BE2C (cell line): Measurements from ENCODE around the gene HIF1A.
A peak's percentile ranks its signal among the peaks of the same experiment; 100 is the strongest.

Source experiments
- DNase-seq: peaks from one replicate; pipeline ENCODE4 v3.0.0-alpha.2; 2020
- H3K27me3 ChIP-seq: fragments of 250-450 bp; sonication (Bioruptor Pico); 2 replicates; pipeline ENCODE4 v1.5.1; 2020; ENCODE audit warnings: mild to moderate bottlenecking
- H3K36me3 ChIP-seq: fragments of 250-450 bp; sonication (Bioruptor Pico); 2 replicates; pipeline ENCODE4 v1.5.1; 2020; ENCODE audit warnings: mild to moderate bottlenecking
- H3K4me1 ChIP-seq: fragments of 250-450 bp; sonication (Bioruptor Pico); 2 replicates; pipeline ENCODE4 v1.5.1; 2020
- H3K4me3 ChIP-seq: 2 replicates; pipeline ENCODE4 v1.5.1; 2011; ENCODE audit warnings: low read depth, low read length
- H3K9me3 ChIP-seq: fragments of 250-450 bp; sonication (Bioruptor Pico); 2 replicates; pipeline ENCODE4 v1.5.1; 2020
- TF ChIP-seq, protein P1 (sequence below): IDR thresholded peaks from 2 replicates; pipeline ENCODE4 v1.5.1; 2012; ENCODE audit warnings: mild to moderate bottlenecking, low read depth, low read length

Gene HIF1A

DNA sequence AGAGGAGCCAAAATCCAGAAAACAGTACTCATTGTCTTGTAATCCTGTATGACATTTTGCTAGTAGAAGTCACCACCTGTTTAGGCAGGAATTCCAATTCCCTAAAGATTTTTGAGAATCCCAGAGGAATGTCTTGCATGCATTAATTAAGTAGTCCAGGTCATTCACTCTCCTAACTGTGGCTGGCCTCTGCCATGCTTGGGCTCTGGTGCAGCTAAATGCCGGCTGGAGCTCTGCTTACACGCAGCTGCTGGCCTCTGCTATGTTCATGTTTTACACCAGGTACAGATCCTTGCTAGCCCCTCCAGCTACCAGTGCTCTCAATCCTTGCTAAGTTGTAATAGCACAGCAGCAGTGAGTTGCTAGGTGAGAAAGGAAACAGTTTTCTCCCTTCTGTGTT, 16.3 kb upstream of the HIF1A start:
- TF ChIP-seq, protein P1, sequence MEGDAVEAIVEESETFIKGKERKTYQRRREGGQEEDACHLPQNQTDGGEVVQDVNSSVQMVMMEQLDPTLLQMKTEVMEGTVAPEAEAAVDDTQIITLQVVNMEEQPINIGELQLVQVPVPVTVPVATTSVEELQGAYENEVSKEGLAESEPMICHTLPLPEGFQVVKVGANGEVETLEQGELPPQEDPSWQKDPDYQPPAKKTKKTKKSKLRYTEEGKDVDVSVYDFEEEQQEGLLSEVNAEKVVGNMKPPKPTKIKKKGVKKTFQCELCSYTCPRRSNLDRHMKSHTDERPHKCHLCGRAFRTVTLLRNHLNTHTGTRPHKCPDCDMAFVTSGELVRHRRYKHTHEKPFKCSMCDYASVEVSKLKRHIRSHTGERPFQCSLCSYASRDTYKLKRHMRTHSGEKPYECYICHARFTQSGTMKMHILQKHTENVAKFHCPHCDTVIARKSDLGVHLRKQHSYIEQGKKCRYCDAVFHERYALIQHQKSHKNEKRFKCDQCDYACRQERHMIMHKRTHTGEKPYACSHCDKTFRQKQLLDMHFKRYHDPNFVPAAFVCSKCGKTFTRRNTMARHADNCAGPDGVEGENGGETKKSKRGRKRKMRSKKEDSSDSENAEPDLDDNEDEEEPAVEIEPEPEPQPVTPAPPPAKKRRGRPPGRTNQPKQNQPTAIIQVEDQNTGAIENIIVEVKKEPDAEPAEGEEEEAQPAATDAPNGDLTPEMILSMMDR, result no peak
- H3K9me3 ChIP-seq, result no peaks in the 10 kb centered on the region
- peak; percentile 43 for DNase-seq
- H3K4me1 ChIP-seq, result peaks cover 24% of the 10 kb centered on the region
- H3K36me3 ChIP-seq, result no peaks in the 10 kb centered on the region
- no peaks in the 10 kb centered on the region for H3K27me3 ChIP-seq
- H3K4me3 ChIP-seq, result no peak overlapping the region

DNA sequence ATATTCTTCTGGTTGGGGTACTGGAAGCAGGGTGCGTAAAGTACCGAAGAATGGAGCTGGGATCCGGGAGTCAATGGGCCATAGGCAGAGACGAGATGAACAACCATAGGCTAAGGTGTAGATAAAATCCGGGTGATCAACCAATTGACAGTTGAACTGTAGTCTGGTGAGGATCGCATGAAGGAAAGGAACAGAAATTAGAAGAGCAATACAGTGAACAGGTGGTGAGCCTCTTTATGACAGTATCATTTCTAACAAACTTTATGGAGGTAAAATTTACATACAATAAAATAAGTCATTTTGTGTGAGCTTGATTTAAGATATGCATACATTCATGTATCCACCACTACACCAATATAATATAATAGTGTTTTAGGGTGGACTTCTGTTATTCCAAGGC, 13.9 kb upstream of the HIF1A start:
- Histone ChIP-seq H3K36me3 (no peaks in the 10 kb centered on the region), H3K27me3 (no peaks in the 10 kb centered on the region), H3K4me3 (no peak overlapping the region), H3K4me1 (peaks cover 24% of the 10 kb centered on the region), H3K9me3 (no peaks in the 10 kb centered on the region)
- TF ChIP-seq, protein P1, result no peak
- no peak for DNase-seq

DNA sequence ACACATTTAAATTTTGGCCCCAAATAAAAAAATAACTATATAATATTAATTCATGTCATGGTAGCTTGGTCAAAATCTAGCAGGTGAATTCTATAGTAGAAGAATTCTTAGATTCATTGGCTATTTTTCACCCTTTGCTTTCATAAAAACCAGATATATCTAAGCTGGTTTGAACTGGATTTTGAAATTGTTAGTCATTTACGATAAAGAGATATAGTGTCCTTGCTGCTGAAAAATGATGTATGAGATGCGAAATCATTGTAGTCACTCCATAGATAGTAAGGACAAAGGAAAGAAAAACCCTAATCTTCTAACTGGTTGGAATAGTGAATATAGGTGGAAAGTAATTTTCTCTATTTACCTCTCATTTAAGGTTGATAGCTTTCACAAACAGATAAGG, 12.2 kb upstream of the HIF1A start:
- TF ChIP-seq, protein P1, result no peak

DNA sequence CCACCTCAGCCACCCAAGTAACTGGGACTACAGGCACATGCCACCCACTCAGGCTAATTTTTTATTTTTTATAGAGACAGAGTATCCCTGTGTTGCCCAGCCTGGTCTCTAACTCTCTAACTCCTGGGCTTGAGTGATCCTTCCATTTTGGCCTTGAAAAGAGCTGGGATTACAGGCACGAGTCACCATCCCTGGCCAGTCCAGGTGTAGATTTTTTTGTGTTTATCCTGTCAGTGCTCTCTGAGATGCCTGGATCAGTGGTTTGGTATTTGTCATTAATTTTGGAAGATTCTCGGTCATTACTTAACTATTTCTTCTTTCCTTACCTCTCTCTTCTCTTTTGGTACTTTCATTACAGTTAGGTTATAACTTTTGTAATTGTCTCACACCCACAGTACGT, 5.3 kb upstream of the HIF1A start:
- H3K4me1 ChIP-seq, result peaks cover 5% of the 10 kb centered on the region
- TF ChIP-seq, protein P1, result no peak
- no peaks in the 10 kb centered on the region for H3K27me3 ChIP-seq
- DNase-seq, result no peak
- no peak overlapping the region for H3K4me3 ChIP-seq
- H3K36me3 ChIP-seq, result no peaks in the 10 kb centered on the region
- no peaks in the 10 kb centered on the region for H3K9me3 ChIP-seq

More for the DNA sequence above, 12.2 kb upstream of the HIF1A start:
- Histone ChIP-seq H3K4me3 (no peak overlapping the region), H3K27me3 (no peaks in the 10 kb centered on the region), H3K4me1 (peaks cover 24% of the 10 kb centered on the region), H3K9me3 (no peaks in the 10 kb centered on the region), H3K36me3 (no peaks in the 10 kb centered on the region)
- no peak for DNase-seq

DNA sequence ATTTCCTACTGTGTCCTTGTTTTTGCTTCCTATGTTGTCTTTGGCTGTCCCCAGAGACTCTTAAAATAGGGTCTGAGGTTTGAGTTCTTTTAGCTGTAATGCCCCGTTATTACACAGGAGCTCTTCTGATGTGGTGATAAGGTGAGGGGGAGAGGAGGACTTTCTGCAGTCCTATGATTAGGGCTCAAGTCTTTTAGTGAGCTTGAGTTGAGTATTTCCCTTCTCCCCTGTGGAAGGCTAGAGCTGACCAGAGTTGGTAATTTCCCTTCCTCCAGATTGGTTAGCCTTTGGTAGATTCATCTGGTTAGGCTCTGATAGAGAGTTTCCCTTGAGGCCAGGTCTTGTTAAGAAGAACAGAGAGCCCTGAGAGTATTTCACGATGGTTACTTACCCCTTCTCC, 4.3 kb upstream of the HIF1A start:
- Histone ChIP-seq H3K4me3 (no peak overlapping the region), H3K4me1 (peaks cover 5% of the 10 kb centered on the region), H3K27me3 (no peaks in the 10 kb centered on the region), H3K36me3 (no peaks in the 10 kb centered on the region), H3K9me3 (no peaks in the 10 kb centered on the region)
- no peak for DNase-seq
- TF ChIP-seq, protein P1, result no peak

DNA sequence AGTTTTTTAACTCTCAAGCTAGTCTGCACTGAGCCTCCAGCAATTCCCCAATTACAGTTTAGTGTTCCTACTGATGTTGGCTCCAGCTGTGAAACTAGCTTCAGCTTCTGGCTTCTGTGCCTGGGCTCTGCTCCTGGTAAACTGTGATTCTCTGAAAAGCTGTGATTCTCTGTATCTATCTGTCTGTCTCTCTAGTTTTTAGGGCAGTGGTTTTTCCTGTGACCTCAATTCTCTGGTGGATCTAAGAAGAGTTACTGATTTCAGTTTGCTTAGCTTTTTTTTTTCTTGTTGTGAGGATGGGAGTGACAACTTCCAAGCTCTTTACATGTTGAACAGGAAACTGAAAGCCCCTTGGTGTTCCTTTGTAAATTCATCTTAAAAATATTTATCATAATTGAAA, 3.8 kb upstream of the HIF1A start:
- H3K27me3 ChIP-seq, result no peaks in the 10 kb centered on the region
- H3K9me3 ChIP-seq, result no peaks in the 10 kb centered on the region
- no peak for DNase-seq
- H3K4me1 ChIP-seq, result peaks cover 5% of the 10 kb centered on the region
- H3K4me3 ChIP-seq, result no peak overlapping the region
- TF ChIP-seq, protein P1, result no peak
- no peaks in the 10 kb centered on the region for H3K36me3 ChIP-seq
